GM19397 (cell line): Measurements from ENCODE around the gene ZNF768.

ENCODE experiments used
- ATAC-seq: cut with Tn5 transposase; IDR thresholded peaks from one replicate; pipeline ENCODE4 v1.9.1; 2021; ENCODE audit warnings: mild to moderate bottlenecking, moderate library complexity; ENCODE audit not compliant: unreplicated experiment

ZNF768 gene

DNA sequence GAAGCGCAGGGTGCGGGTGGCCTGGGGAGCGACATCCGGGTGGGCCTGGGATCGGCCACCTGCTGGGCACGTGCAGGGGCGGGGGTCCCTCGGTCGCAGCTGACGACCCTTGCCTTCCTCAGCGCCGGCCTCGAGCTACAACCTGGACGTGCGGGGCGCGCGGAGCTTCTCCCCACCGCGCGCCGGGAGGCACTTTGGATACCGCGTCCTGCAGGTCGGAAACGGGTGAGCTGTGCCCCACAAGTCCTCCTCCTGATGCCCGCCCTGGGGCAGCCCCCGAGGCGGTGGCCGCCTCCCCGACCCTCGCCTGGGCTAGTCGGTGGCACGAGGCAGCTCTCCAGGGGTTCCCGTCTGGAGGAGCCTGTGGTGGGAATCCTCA is 52.3 kb downstream of the ZNF768 start:
- ATAC-seq, result no peak
